ES-I3 (cell line): ENCODE results near the gene ELMO1.

Experiments used
- H3K36me3 ChIP-seq: 2 replicates; pipeline ENCODE4 v1.6.1; 2013; ENCODE audit warnings: mild to moderate bottlenecking, low read length, control low read depth, moderate library complexity; ENCODE audit not compliant: insufficient read depth
- H3K4me1 ChIP-seq: 2 replicates; pipeline ENCODE4 v1.6.1; 2013; ENCODE audit warnings: mild to moderate bottlenecking, control low read depth, low read length; ENCODE audit not compliant: insufficient read depth
- H3K9ac ChIP-seq: 2 replicates; pipeline ENCODE4 v1.6.1; 2013; ENCODE audit warnings: low read depth, mild to moderate bottlenecking, low read length, moderate library complexity
- H3K9me3 ChIP-seq: 2 replicates; pipeline ENCODE4 v1.6.1; 2013; ENCODE audit warnings: mild to moderate bottlenecking, low read length, moderate library complexity; ENCODE audit not compliant: control insufficient read depth, insufficient read depth

ELMO1 gene

GRCh38 chr7:37311355-37311754 is 137.3 kb downstream of the ELMO1 start:
- Histone ChIP-seq H3K36me3 (no peaks in the 10 kb centered on the region; the same call in 1 of the 2 replicates), H3K4me1 (peaks cover 5% of the 10 kb centered on the region; the same call in 1 of the 2 replicates), H3K9me3 (no peaks in the 10 kb centered on the region; the same call in 1 of the 2 replicates), H3K9ac (no peak overlapping the region)

- H3K9ac ChIP-seq: no peak overlapping the region
Measured at GRCh38 chr7:37310327-37311080, 138.2 kb downstream of the ELMO1 start.

GRCh38 chr7:37309493-37309892 is 139.2 kb downstream of the ELMO1 start:
- Histone ChIP-seq H3K4me1 (peaks cover 5% of the 10 kb centered on the region; the same call in 1 of the 2 replicates), H3K9me3 (no peaks in the 10 kb centered on the region; the same call in 1 of the 2 replicates)

More at GRCh38 chr7:37310327-37311080, 138.2 kb downstream of the ELMO1 start:
- peaks cover 5% of the 10 kb centered on the region; the same call in 1 of the 2 replicates for H3K4me1 ChIP-seq
- H3K9me3 ChIP-seq: no peaks in the 10 kb centered on the region; the same call in 1 of the 2 replicates
- no peaks in the 10 kb centered on the region; the same call in 1 of the 2 replicates for H3K36me3 ChIP-seq

GRCh38 chr7:37304921-37305320 is 143.7 kb downstream of the ELMO1 start:
- no peaks in the 10 kb centered on the region; the same call in 1 of the 2 replicates for H3K9me3 ChIP-seq
- H3K36me3 ChIP-seq: no peaks in the 10 kb centered on the region; the same call in 1 of the 2 replicates
- no peaks in the 10 kb centered on the region for H3K4me1 ChIP-seq

More at GRCh38 chr7:37309493-37309892, 139.2 kb downstream of the ELMO1 start:
- H3K36me3 ChIP-seq: no peaks in the 10 kb centered on the region; the same call in 1 of the 2 replicates
- H3K9ac ChIP-seq: no peak overlapping the region

GRCh38 chr7:37297546-37297945 is 151.1 kb downstream of the ELMO1 start:
- Histone ChIP-seq H3K9ac (no peak overlapping the region), H3K4me1 (no peaks in the 10 kb centered on the region), H3K9me3 (no peaks in the 10 kb centered on the region), H3K36me3 (no peaks in the 10 kb centered on the region)

More at GRCh38 chr7:37304921-37305320, 143.7 kb downstream of the ELMO1 start:
- H3K9ac ChIP-seq: no peak overlapping the region

- no peaks in the 10 kb centered on the region for H3K9me3 ChIP-seq
- no peak overlapping the region for H3K9ac ChIP-seq
- no peaks in the 10 kb centered on the region for H3K36me3 ChIP-seq
- H3K4me1 ChIP-seq: no peaks in the 10 kb centered on the region
Measured at GRCh38 chr7:37295401-37295800, 153.3 kb downstream of the ELMO1 start.

- Histone ChIP-seq H3K9me3 (no peaks in the 10 kb centered on the region), H3K9ac (no peak overlapping the region), H3K4me1 (no peaks in the 10 kb centered on the region), H3K36me3 (no peaks in the 10 kb centered on the region)
Measured at GRCh38 chr7:37290731-37291130, 157.9 kb downstream of the ELMO1 start.

- no peaks in the 10 kb centered on the region for H3K4me1 ChIP-seq
Measured at GRCh38 chr7:37289781-37290180, 158.9 kb downstream of the ELMO1 start.

GRCh38 chr7:37289367-37289766 is 159.3 kb downstream of the ELMO1 start:
- no peaks in the 10 kb centered on the region for H3K36me3 ChIP-seq
- H3K9me3 ChIP-seq: no peaks in the 10 kb centered on the region
- no peak overlapping the region for H3K9ac ChIP-seq
- peaks cover 3% of the 10 kb centered on the region; the same call in 1 of the 2 replicates for H3K4me1 ChIP-seq

More at GRCh38 chr7:37289781-37290180, 158.9 kb downstream of the ELMO1 start:
- no peaks in the 10 kb centered on the region for H3K9me3 ChIP-seq
- no peak overlapping the region for H3K9ac ChIP-seq
- H3K36me3 ChIP-seq: no peaks in the 10 kb centered on the region

- no peaks in the 10 kb centered on the region for H3K9me3 ChIP-seq
- H3K36me3 ChIP-seq: no peaks in the 10 kb centered on the region
- H3K9ac ChIP-seq: no peak overlapping the region
- peaks cover 7% of the 10 kb centered on the region; the same call in 1 of the 2 replicates for H3K4me1 ChIP-seq
Measured at GRCh38 chr7:37287131-37287855, 161.4 kb downstream of the ELMO1 start.

GRCh38 chr7:37286454-37286832 is 162.2 kb downstream of the ELMO1 start:
- H3K9me3 ChIP-seq: no peaks in the 10 kb centered on the region
- H3K9ac ChIP-seq: no peak overlapping the region

GRCh38 chr7:37285706-37286453 is 162.8 kb downstream of the ELMO1 start:
- no peaks in the 10 kb centered on the region for H3K36me3 ChIP-seq
- no peaks in the 10 kb centered on the region for H3K9me3 ChIP-seq
- H3K9ac ChIP-seq: no peak overlapping the region
- H3K4me1 ChIP-seq: peaks cover 15% of the 10 kb centered on the region

More at GRCh38 chr7:37286454-37286832, 162.2 kb downstream of the ELMO1 start:
- Histone ChIP-seq H3K4me1 (peaks cover 14% of the 10 kb centered on the region), H3K36me3 (no peaks in the 10 kb centered on the region)

GRCh38 chr7:37284805-37285231 is 163.8 kb downstream of the ELMO1 start:
- no peak overlapping the region for H3K9ac ChIP-seq
- H3K9me3 ChIP-seq: no peaks in the 10 kb centered on the region
- H3K4me1 ChIP-seq: peaks cover 15% of the 10 kb centered on the region
- no peaks in the 10 kb centered on the region for H3K36me3 ChIP-seq

GRCh38 chr7:37284285-37284684 is 164.4 kb downstream of the ELMO1 start:
- H3K9ac ChIP-seq: no peak overlapping the region
- no peaks in the 10 kb centered on the region for H3K9me3 ChIP-seq
- H3K4me1 ChIP-seq: peaks cover 15% of the 10 kb centered on the region
- H3K36me3 ChIP-seq: no peaks in the 10 kb centered on the region
